ENCODE data around the gene GPSM1.

Gene GPSM1

DNA sequence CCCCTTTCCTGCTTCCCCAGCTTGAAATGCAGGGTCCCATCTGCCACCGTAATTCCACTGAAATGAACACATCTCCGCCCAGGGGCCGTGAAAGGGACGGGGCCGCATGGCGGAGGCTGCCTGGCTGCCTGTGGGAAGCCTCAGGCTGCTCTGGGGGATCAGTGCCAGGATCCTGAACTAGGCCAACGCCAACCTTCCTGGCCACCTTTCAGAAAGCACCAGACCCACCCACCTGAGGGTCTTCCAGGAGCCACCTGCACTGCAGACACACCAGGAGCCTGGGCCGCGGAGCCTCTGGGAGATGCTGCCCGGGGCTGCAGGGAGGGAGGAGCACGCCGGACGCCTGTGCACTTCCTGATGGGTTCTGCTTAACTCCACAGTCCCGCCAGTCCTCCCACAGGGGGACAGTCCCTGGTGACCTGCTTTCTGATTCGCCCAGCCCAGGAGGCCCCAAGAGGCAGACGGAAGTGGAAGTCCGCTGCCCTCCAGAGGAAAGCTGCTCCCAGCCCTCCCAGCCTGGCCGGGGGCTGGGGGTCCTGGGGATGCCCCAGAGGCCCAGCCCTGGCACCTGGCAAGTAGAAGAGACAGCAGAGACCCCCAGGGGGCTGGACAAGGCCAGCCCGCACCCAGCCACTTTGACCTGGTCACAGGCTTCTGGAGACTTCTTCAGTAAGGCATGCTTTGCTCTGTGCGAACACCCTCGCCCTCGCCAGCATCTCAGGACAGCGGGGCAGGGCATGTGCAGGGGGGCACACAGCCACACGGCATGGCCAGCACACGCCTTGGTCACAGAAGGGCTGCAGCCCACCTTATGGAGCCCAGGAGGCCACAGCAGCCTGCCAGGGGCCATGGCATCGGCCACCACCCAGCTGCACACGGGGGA is 46.2 kb downstream of the GPSM1 start, which contains the start of gene CARD9:
Gene CARD9 (minus strand): TSS at position 370 of the 883 bp plus-strand sequence. CDS start 1,591 bp downstream, outside the sequence.
- no peak for DNase-seq (ENCODE audit: low read depth in 2 of 2)

GRCh38 chr9:136374183-136374575 is 46.8 kb downstream of the GPSM1 start:
- DNase-seq (ENCODE audit: low read depth in 2 of 2): no peak

GRCh38 chr9:136375096-136375495 is 47.8 kb downstream of the GPSM1 start:
- no peak for DNase-seq (ENCODE audit: low read depth in 2 of 2)

GRCh38 chr9:136376457-136376856 is 49.1 kb downstream of the GPSM1 start:
- no peak for DNase-seq (ENCODE audit: low read depth in 2 of 2)

DNA sequence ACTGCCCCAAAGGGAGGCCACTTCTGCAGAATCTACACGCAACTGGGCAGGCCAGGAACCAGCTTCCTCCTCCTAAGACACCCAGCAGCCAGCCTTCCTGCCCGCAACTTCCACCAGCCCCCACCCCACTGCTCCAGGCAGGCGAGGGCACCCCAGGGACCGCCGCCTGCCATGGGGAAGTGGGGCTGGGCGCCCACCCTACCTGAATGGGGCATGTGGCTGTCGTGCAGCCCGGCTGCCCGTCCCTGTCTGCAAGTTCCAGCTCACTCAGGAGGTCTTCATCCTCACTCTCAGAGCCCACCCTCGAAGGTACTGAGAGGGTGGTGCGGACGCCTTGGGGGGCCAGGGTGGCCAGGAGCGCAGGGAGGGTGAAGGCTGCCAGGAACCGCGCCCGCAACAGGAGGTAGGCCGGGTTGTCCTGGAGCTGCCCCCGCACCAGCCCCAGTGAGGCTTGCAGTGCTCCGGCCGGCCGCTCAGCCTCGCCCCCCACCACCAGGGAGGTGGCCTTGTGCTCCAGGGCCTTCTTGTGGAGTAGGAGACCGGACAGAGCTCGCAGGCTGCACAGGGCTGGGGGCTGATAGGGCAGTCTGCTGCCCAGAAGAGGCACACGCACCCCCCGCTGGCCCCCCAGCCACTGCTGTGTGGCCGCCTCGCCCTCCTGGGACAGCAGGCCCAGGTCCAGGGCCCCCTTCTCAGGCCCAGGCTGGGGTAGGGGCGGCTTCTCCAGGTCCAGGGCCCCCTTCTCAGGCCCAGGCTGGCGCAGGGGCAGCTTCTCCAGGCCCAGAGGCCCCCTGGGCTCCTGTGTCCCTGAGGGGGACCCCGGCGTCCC is 50.2 kb downstream of the GPSM1 start:
- DNase-seq (ENCODE audit: low read depth in 2 of 2): no peak

DNA sequence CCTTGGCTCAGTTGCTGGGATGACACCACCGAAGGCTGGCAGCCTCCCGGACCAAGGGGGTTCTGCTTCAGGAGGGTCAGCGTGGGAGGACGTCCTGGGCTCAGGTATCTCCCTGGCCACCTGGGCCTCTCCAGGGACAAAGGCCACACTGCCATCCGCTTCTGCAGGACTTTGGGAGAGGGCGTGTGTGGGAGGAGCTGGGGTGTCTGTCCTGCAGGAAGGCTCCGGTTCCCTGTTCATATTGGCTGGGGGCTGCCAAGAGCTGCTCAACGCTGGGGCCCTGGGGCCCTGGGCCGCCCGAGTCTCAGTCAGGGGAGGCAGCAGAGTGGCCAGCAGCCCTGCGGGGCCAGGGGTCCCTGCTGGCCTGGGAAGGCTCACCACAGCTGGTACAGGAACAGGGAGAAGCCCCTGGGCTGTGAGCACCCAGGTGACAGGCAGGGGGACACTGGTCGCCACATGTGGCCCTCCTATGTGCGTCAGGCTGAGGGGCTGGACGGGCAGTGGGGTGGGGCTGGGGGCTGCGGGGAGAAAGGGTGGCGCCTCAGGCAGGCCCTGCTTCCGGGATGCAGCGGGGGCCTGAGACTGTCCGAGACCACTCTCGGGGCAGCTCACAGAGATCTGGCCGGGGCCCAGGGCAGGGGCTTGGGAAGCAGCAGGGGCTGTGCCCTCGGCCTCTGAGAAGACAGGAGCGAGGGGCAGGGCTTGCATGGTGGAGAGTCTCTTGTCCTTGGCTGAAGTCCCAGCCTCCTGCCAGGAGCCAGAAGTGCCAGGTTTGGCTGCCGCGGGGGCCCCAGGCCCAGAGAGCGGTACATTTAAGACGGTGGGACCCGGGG is 51.0 kb downstream of the GPSM1 start:
- no peak for DNase-seq (ENCODE audit: low read depth in 2 of 2)

GRCh38 chr9:136379003-136379287 is 51.6 kb downstream of the GPSM1 start:
- no peak for DNase-seq (ENCODE audit: low read depth in 2 of 2)

- no peak for DNase-seq (ENCODE audit: low read depth in 2 of 2)
These were observed 52.1 kb downstream of the GPSM1 start for GRCh38 chr9:136379401-136379800.

GRCh38 chr9:136379891-136380290 is 52.6 kb downstream of the GPSM1 start:
- DNase-seq (ENCODE audit: low read depth in 2 of 2): no peak

DNA sequence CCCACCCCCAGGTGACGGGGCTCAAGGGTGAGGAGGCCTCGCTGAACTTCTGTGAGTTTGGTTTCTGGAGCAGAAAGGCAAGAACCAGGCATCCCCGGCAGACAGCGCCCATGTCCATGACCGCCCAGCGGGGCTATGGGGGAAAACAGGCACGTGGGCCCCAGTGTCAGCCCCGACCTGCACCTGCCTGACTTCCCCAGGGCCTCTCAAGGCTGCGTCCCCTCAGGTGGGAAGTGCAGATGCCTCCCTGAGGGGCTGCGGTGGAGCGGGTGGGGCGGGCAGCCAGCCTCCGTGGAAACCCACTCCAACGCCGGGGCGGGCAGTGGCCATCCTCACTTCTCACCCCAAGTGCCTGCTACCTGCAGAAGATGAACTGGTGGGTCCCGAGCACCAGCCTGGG is 53.0 kb downstream of the GPSM1 start:
- no peak for DNase-seq (ENCODE audit: low read depth in 2 of 2)

GRCh38 chr9:136381311-136381710 is 54.0 kb downstream of the GPSM1 start:
- DNase-seq (ENCODE audit: low read depth in 2 of 2): no peak

GRCh38 chr9:136381966-136382513 is 54.7 kb downstream of the GPSM1 start:
- no peak for DNase-seq (ENCODE audit: low read depth in 2 of 2)

DNA sequence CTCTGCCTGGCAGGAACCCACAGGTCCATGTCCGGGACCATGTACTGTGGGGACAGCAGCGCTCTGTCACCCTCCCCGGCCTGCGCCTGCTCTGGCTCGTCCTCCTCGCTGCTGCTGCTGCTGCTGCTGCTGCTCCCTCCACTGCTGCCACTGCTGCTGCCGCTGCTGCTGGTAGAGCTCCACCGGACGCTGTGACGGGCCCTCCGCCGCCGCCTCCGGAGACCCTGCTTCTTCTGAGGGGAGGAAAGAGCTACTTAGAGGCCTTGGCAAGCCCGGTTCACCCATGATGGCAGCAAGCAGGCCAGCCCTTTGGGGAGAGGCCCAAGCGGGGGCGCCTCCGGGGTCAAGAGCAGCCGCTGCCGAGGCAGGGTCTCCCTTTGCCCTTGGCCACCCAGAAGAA is 56.1 kb downstream of the GPSM1 start:
- DNase-seq (ENCODE audit: low read depth in 2 of 2): no peak

- no peak for DNase-seq (ENCODE audit: low read depth in 2 of 2)
These were observed 57.7 kb downstream of the GPSM1 start for GRCh38 chr9:136385015-136385414.

DNA sequence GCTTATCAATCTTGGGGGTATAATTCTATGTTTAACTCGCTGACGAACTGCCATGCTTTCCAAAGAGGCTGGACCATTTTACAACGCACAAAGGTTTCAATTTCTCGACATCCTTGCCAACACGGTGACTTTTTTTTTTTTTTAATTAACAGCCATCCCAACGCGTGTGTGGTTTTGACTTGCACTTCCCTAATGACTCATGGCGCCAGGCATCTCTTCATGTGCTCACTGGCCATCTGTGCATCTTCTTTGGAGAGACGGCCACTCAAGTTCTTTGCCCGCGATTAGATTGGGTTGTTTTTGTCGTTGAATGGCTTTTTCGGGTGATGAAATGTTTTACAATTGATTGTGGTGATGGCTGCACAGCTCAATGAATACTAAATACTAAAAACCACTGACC is 58.7 kb downstream of the GPSM1 start:
- DNase-seq (ENCODE audit: low read depth in 2 of 2): no peak

DNA sequence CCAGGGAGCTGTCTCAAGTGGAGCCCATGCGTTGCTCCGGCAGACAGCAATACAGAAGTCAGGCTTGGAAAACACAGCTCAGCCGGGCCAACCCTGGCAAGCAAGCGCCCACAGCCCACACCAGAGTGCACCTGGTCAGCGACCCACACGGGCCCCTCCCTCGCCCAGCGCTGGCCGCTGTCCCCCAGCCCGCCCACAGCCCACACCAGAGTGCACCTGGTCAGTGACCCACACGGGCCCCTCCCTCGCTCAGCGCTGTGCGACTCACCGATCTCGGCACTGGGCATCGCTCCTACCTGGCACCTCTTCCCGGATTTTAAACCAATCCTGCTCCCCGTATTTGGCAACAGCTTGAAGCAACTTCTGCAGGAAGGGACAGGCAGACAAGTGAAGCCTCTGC is 59.9 kb downstream of the GPSM1 start:
- no peak for DNase-seq (ENCODE audit: low read depth in 2 of 2)

DNA sequence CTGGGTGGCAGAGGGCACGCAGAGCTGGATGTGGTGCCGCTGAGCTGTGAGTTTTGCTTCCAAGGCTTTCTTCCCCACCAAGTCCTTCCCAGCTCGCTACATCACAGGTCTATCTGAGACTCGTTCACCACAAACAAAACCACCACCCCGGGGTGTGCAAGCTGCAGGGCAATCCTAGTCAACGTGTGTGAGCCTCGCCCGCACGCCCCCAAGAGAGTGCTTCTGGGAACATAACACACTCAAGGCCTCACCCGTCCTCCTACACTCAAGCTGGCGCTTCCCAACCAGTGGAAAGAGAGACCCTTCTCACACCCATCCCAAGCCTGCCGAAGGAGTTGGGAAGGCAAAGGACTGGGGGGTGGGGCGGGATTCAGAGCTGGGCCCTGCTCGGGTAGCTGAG is 62.1 kb downstream of the GPSM1 start:
- no peak for DNase-seq (ENCODE audit: low read depth in 2 of 2)

- DNase-seq (ENCODE audit: low read depth in 2 of 2): no peak
These were observed 64.6 kb downstream of the GPSM1 start for GRCh38 chr9:136391737-136392537.

DNA sequence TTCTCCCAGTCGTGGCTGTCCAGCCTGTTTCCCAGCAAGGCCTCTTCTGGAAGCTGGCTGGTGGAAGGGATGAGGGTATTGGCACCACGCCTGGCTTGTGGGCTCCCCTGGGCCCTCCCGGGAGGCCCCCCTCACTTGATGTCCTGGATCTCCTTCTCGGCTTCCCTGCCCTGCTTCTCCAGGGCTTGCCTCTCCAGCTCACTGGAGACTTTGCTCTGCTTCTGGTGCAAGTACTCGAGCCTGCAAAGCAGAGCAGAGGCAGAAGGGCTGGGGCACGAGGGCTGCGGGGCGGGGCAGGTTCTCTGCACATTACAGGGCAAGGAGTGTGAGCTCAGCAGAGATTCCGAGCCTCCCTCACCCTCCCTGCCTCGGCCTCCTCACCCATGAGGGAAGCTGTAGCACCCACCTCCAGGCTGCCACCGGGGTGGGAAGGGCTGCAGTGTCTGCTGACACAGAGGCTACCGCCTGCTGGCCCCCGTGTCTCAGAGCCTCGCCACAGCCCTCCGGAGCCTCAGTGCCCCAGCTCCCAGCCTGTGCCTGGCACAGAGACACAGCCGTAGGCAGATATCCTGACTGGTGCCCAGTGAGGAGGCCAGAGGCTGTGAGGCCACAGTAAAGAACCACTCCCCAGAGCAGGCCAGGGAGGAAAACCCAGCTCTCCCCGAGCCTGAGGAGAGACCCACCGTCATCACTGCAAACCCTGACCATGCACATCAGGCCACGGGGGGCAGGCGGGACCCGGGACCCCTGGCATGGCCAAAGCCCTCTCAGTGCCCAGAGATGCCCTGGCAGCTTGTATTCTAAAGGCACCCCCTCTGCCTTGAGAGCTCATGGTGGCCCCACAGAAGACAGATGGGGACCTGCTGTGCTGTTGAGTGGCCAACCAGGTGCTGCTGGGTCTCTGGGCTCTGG is 65.5 kb downstream of the GPSM1 start:
- DNase-seq (ENCODE audit: low read depth in 2 of 2): no peak

GRCh38 chr9:136393531-136393930 is 66.2 kb downstream of the GPSM1 start:
- no peak for DNase-seq (ENCODE audit: low read depth in 2 of 2)

Measured in stimulated activated CD4-positive, alpha-beta T cell treated with anti-CD3 and anti-CD28 coated beads, Interleukin-1b, Interleukin-23, amount 100 ng/mL, for 1 hour (primary cell).